WTC11 (cell line): ENCODE results near the gene ATG5. TPM values are rescaled to one million over a fixed set of nuclear protein-coding genes. Genes with fewer than 3 reads are reported as not detected.

Experiments
- ATAC-seq: fragments of 200-7000 bp; cut with Tn5 transposase; 2 replicates; pipeline ENCODE4 v1.10.0; 2021; ENCODE audit warnings: mild to moderate bottlenecking, moderate library complexity
- CTCF ChIA-PET: fragments of 300-600 bp; sonication (Branson Sonifier 250); formaldehyde crosslinking; loops from one replicate; lab custom pipeline; 2021; ENCODE audit warnings: antibody characterized with exemption; lab: Charles Lee
- POLR2A ChIA-PET: fragments of 350-600 bp; sonication (Branson Sonifier 250); formaldehyde crosslinking; loops from one replicate; lab custom pipeline; 2021; ENCODE audit warnings: antibody characterized with exemption; lab: Charles Lee
- DNase-seq: peaks from one replicate; pipeline ENCODE4 v3.0.0; 2021; ENCODE audit warnings: low spot score
- H3K27ac Mint-ChIP-seq: 2 replicates; pipeline ENCODE4 v1.8.0; 2021; ENCODE audit warnings: mixed read lengths
- H3K27me3 Mint-ChIP-seq: 2 replicates; pipeline ENCODE4 v1.8.0; 2021; ENCODE audit warnings: low read depth, mild to moderate bottlenecking, moderate library complexity, mixed read lengths
- H3K36me3 Mint-ChIP-seq: 2 replicates; pipeline ENCODE4 v1.8.0; 2021; ENCODE audit warnings: mixed read lengths
- H3K4me1 Mint-ChIP-seq: 2 replicates; pipeline ENCODE4 v1.8.0; 2022; ENCODE audit warnings: mixed read lengths
- H3K4me3 Mint-ChIP-seq: 2 replicates; pipeline ENCODE4 v1.8.0; 2021; ENCODE audit warnings: mild to moderate bottlenecking, moderate library complexity, mixed read lengths
- H3K9me3 Mint-ChIP-seq: 2 replicates; pipeline ENCODE4 v1.8.0; 2021; ENCODE audit warnings: mixed read lengths
- ARID4B ChIP-seq: sonication (generic); formaldehyde crosslinking; IDR thresholded peaks from 2 replicates; pipeline ENCODE4 v1.8.0; 2023; ENCODE audit warnings: missing genetic modification reagents, mild to moderate bottlenecking, borderline replicate concordance
- ATF1 ChIP-seq: sonication (generic); formaldehyde crosslinking; IDR thresholded peaks from 2 replicates; pipeline ENCODE4 v1.8.1; 2023; ENCODE audit warnings: mild to moderate bottlenecking, moderate library complexity, missing genetic modification reagents
- ATF6 ChIP-seq: sonication (generic); formaldehyde crosslinking; IDR thresholded peaks from 2 replicates; pipeline ENCODE4 v1.8.1; 2023; ENCODE audit warnings: mild to moderate bottlenecking, missing genetic modification reagents
- CDX4 ChIP-seq: fragments of 250-450 bp; sonication (Bioruptor Pico); IDR thresholded peaks from 2 replicates; pipeline ENCODE4 v1.9.0; 2021; ENCODE audit warnings: moderate library complexity, mild to moderate bottlenecking, inconsistent platforms, borderline replicate concordance
- ERG ChIP-seq: fragments of 250-450 bp; sonication (Bioruptor Pico); IDR thresholded peaks from 2 replicates; pipeline ENCODE4 v1.8.0; 2021; ENCODE audit warnings: mild to moderate bottlenecking
- ESRRA ChIP-seq: sonication (generic); formaldehyde crosslinking; IDR thresholded peaks from 2 replicates; pipeline ENCODE4 v1.8.1; 2022; ENCODE audit warnings: mild to moderate bottlenecking, missing genetic modification reagents, borderline replicate concordance
- FOXJ3 ChIP-seq: sonication (generic); formaldehyde crosslinking; IDR thresholded peaks from 2 replicates; pipeline ENCODE4 v1.9.0; 2021; ENCODE audit warnings: missing genetic modification reagents, mild to moderate bottlenecking, borderline replicate concordance
- FOXP4 ChIP-seq: sonication (generic); formaldehyde crosslinking; IDR thresholded peaks from 2 replicates; pipeline ENCODE4 v1.8.0; 2022; ENCODE audit warnings: mild to moderate bottlenecking, missing genetic modification reagents
- MLX ChIP-seq: sonication (generic); formaldehyde crosslinking; IDR thresholded peaks from 2 replicates; pipeline ENCODE4 v1.8.1; 2023; ENCODE audit warnings: mild to moderate bottlenecking, missing genetic modification reagents, moderate library complexity
- PREB ChIP-seq: sonication (generic); formaldehyde crosslinking; IDR thresholded peaks from 2 replicates; pipeline ENCODE4 v1.8.1; 2022; ENCODE audit warnings: mild to moderate bottlenecking, missing genetic modification reagents, moderate library complexity, borderline replicate concordance
- RORB ChIP-seq: fragments of 250-450 bp; sonication (Bioruptor Pico); IDR thresholded peaks from 2 replicates; pipeline ENCODE4 v1.9.0; 2021; ENCODE audit warnings: mild to moderate bottlenecking
- USF1 ChIP-seq: sonication (generic); formaldehyde crosslinking; IDR thresholded peaks from 2 replicates; pipeline ENCODE4 v1.8.0; 2022; ENCODE audit warnings: mild to moderate bottlenecking, missing genetic modification reagents
- ZNF232 ChIP-seq: sonication (generic); formaldehyde crosslinking; IDR thresholded peaks from 2 replicates; pipeline ENCODE4 v1.8.0; 2022; ENCODE audit warnings: mild to moderate bottlenecking, missing genetic modification reagents
- ZNF263 ChIP-seq: sonication (generic); formaldehyde crosslinking; IDR thresholded peaks from 2 replicates; pipeline ENCODE4 v1.8.1; 2022; ENCODE audit warnings: low read depth, mild to moderate bottlenecking, moderate library complexity, missing genetic modification reagents
- total RNA-seq: library from RNA; stranded (reverse); gene quantifications from 3 replicates; pipeline ENCODE4 v1.2.3, GENCODE V29; 2021

The ATG5 gene
- total RNA-seq, 1 experiment from 2014 or later, result 32.6 TPM

GRCh38 chr6:106213660-106214289 lies 111.8 kb downstream of the ATG5 start:
- H3K4me1 Mint-ChIP-seq, result peaks cover 23% of the 10 kb centered on the region
- peaks cover 8% of the 10 kb centered on the region; the same call in 1 of the 2 replicates for H3K36me3 Mint-ChIP-seq
- no peaks in the 10 kb centered on the region for H3K27me3 Mint-ChIP-seq
- H3K27ac Mint-ChIP-seq, result no peak overlapping the region
- no peak for DNase-seq
- no peak for TF ChIP-seq ESRRA
- TF ChIP-seq ATF6 (CRISPR knock-in tag), result no peak
- no peak for TF ChIP-seq ZNF232 (CRISPR knock-in tag)
- no peak for TF ChIP-seq USF1
- peaks cover 7% of the 10 kb centered on the region for H3K9me3 Mint-ChIP-seq
- no peak for ATAC-seq
- no peak overlapping the region for H3K4me3 Mint-ChIP-seq
- POLR2A ChIA-PET, result no interaction called here
- CTCF ChIA-PET, result no interaction called here

- TF ChIP-seq ERG (CRISPR knock-in tag), result no peak
- Mint-ChIP-seq H3K4me3 (no peak overlapping the region), H3K9me3 (peaks cover 15% of the 10 kb centered on the region), H3K4me1 (peaks cover 17% of the 10 kb centered on the region), H3K36me3 (peaks cover 11% of the 10 kb centered on the region; the same call in 1 of the 2 replicates), H3K27me3 (no peaks in the 10 kb centered on the region), H3K27ac (no peak overlapping the region)
- POLR2A ChIA-PET, result no interaction called here
- no peak for ATAC-seq
- CTCF ChIA-PET, result interaction anchor here (1.2 kb wide), 1 partner anchor 11 kb away, joined by 3 read pairs; no protein-coding TSS in a partner anchor
- DNase-seq, result no peak
Measured at GRCh38 chr6:106212576-106212975, 113.0 kb downstream of the ATG5 start.

GRCh38 chr6:106206905-106207304 lies 118.7 kb downstream of the ATG5 start:
- CTCF ChIA-PET, result interaction anchor here (1.7 kb wide), 1 partner anchor 16 kb away, joined by 8 read pairs; no protein-coding TSS in a partner anchor
- TF ChIP-seq ARID4B (CRISPR knock-in tag) (no peak), RORB (CRISPR knock-in tag) (no peak)

GRCh38 chr6:106204961-106205360 lies 120.6 kb downstream of the ATG5 start:
- H3K27me3 Mint-ChIP-seq, result no peaks in the 10 kb centered on the region
- H3K9me3 Mint-ChIP-seq, result peaks cover 18% of the 10 kb centered on the region
- H3K27ac Mint-ChIP-seq, result peak overlapping the region; percentile 78
- DNase-seq (no peak), ATAC-seq (no peak)
- CTCF ChIA-PET, result no interaction called here
- H3K4me3 Mint-ChIP-seq, result no peak overlapping the region
- POLR2A ChIA-PET, result no interaction called here
- H3K4me1 Mint-ChIP-seq, result peaks cover 14% of the 10 kb centered on the region
- peaks cover 14% of the 10 kb centered on the region for H3K36me3 Mint-ChIP-seq
- no peak for TF ChIP-seq PREB (CRISPR knock-in tag)
- no peak for TF ChIP-seq FOXJ3 (CRISPR knock-in tag)
- no peak for TF ChIP-seq ZNF263 (CRISPR knock-in tag)
- no peak for TF ChIP-seq ATF1 (CRISPR knock-in tag)
- no peak for TF ChIP-seq CDX4
- no peak for TF ChIP-seq MLX (CRISPR knock-in tag)
- TF ChIP-seq FOXP4 (CRISPR knock-in tag), result no peak

More at GRCh38 chr6:106206905-106207304, 118.7 kb downstream of the ATG5 start:
- no peaks in the 10 kb centered on the region for H3K27me3 Mint-ChIP-seq
- H3K4me3 Mint-ChIP-seq, result no peak overlapping the region
- no peak for ATAC-seq
- POLR2A ChIA-PET, result interaction anchor here (0.7 kb wide), 1 partner anchor 8 kb away, joined by 3 read pairs; no protein-coding TSS in a partner anchor
- H3K36me3 Mint-ChIP-seq, result peaks cover 14% of the 10 kb centered on the region
- no peak overlapping the region for H3K27ac Mint-ChIP-seq
- H3K4me1 Mint-ChIP-seq, result peaks cover 18% of the 10 kb centered on the region
- peaks cover 18% of the 10 kb centered on the region for H3K9me3 Mint-ChIP-seq
- DNase-seq, result no peak
